K562 (cell line): Measurements from ENCODE around the gene ZNF362. TPM values are rescaled to one million over a fixed set of nuclear protein-coding genes. Genes with fewer than 3 reads are reported as not detected.

ENCODE experiments used
- ATAC-seq: fragments of 200-7000 bp; cut with Tn5 transposase; 3 replicates; pipeline ENCODE4 v1.9.1; 2020; ENCODE audit warnings: moderate library complexity
- BruUV-seq: library from RNA; stranded (reverse); fragments of 400-500 nt; replicated peaks from 2 replicates; lab custom pipeline; 2021; lab: Mats Ljungman, UMichigan
- CTCF ChIA-PET: fragments of 300-600 bp; formaldehyde crosslinking; extraction: SDS; loops from one replicate; lab custom pipeline; 2021; ENCODE audit warnings: low intra/inter-chr PET ratio; lab: Yijun Ruan, JAX
- POLR2A ChIA-PET: fragments of 300-600, 350-650 bp; sonication (Branson Sonifier 250); formaldehyde crosslinking; extraction: SDS; loops from one replicate; lab custom pipeline; 2021; ENCODE audit warnings: antibody characterized with exemption, inconsistent platforms; lab: Yijun Ruan, JAX
- DNase-seq, 4 experiments: peaks; one replicate each; pipeline versions ENCODE4 v3.0.0 to v3.0.0-alpha.2; 2011 to 2018; ENCODE audit warnings: low spot score in 3 of 4, mixed read lengths in 3 of 4; ENCODE audit errors: extremely low read depth in 1 of 4
- FAIRE-seq: peaks from 2 replicates; lab custom pipeline; 2011; peaks lifted over from hg19 to GRCh38; lab: Jason Lieb, UNC
- H2AFZ ChIP-seq: 2 replicates; pipeline ENCODE4 v1.6.0; 2011; ENCODE audit warnings: low read depth, low read length, control low read depth, inconsistent platforms
- H3K27ac ChIP-seq: fragments of 200-600 bp; 3 replicates; pipeline ENCODE4 v1.8.0; 2011; ENCODE audit warnings: low read depth, mild to moderate bottlenecking, control low read depth, inconsistent platforms, low read length, moderate library complexity, mixed read lengths; ENCODE audit errors: extremely low read depth
- H3K27me3 ChIP-seq, 2 experiments: fragments of 300-600 bp in 1 of 2; 2 replicates in 1 of 2; 3 replicates in 1 of 2; pipeline versions ENCODE4 v1.6.0 to v1.8.0; 2011; ENCODE audit warnings: inconsistent platforms in 2 of 2, low read length in 2 of 2, mild to moderate bottlenecking in 1 of 2, mixed read lengths in 1 of 2, moderate library complexity in 1 of 2; ENCODE audit not compliant: control insufficient read depth in 2 of 2, insufficient read depth in 2 of 2
- H3K36me3 ChIP-seq: fragments of 300-600 bp; 3 replicates; pipeline ENCODE4 v1.8.0; 2011; ENCODE audit warnings: mild to moderate bottlenecking, low read length, inconsistent platforms; ENCODE audit not compliant: control insufficient read depth, insufficient read depth
- H3K4me1 ChIP-seq, 2 experiments: fragments of 200-600 bp in 1 of 2; replicated peaks in 1 of 2; 2 replicates in 1 of 2; 3 replicates in 1 of 2; pipeline versions ENCODE4 v1.5.1 to v1.8.0; 2011; ENCODE audit warnings: inconsistent platforms in 2 of 2, low read length in 2 of 2, mild to moderate bottlenecking in 1 of 2, mixed read lengths in 1 of 2, moderate library complexity in 1 of 2; ENCODE audit not compliant: control insufficient read depth in 2 of 2, insufficient read depth in 2 of 2
- H3K4me2 ChIP-seq: 2 replicates; pipeline ENCODE4 v1.6.1; 2011; ENCODE audit warnings: low read length, control low read depth, inconsistent platforms, mixed read lengths; ENCODE audit not compliant: insufficient read depth
- H3K4me3 ChIP-seq: fragments of 200-600 bp; sonication (generic), shearing (Covaris generic); 2 replicates; pipeline ENCODE4 v1.5.1; 2016; ENCODE audit warnings: control low read depth, inconsistent platforms
- H3K79me2 ChIP-seq: fragments of 200-600 bp; 3 replicates; pipeline ENCODE4 v1.8.0; 2011; ENCODE audit warnings: low read length, inconsistent platforms; ENCODE audit not compliant: control insufficient read depth, insufficient read depth
- H3K9ac ChIP-seq, 2 experiments: 2 replicates each; pipeline versions ENCODE4 v1.6.0 to v1.6.1; 2011; ENCODE audit warnings: low read depth in 2 of 2, low read length in 2 of 2, control low read depth in 1 of 2, inconsistent platforms in 1 of 2, mild to moderate bottlenecking in 1 of 2, mixed read lengths in 1 of 2; ENCODE audit not compliant: insufficient read depth in 1 of 2
- H3K9me1 ChIP-seq: one replicate; pipeline ENCODE4 v1.6.0; 2011; ENCODE audit warnings: inconsistent platforms, mild to moderate bottlenecking, low read length, moderate library complexity; ENCODE audit not compliant: control insufficient read depth, insufficient read depth
- H3K9me3 ChIP-seq: replicated peaks from 2 replicates; pipeline ENCODE4 v1.5.1; 2011; ENCODE audit warnings: low read depth, low read length, inconsistent platforms; ENCODE audit not compliant: control insufficient read depth, insufficient read depth
- H4K20me1 ChIP-seq: replicated peaks from 2 replicates; pipeline ENCODE4 v1.6.1; 2011; ENCODE audit warnings: low read length, inconsistent platforms, mixed read lengths; ENCODE audit not compliant: control insufficient read depth, insufficient read depth
- ERF ChIP-seq: fragments of 450-650 bp; formaldehyde crosslinking; IDR thresholded peaks from 2 replicates; pipeline ENCODE4 v1.4.0; 2020; ENCODE audit warnings: mild to moderate bottlenecking, mixed read lengths
- SREBF1 ChIP-seq: fragments of 150-350 bp; IDR thresholded peaks from 2 replicates; pipeline ENCODE4 v1.6.1; 2014; ENCODE audit warnings: antibody characterized with exemption, low read depth, low read length, borderline replicate concordance
- WGBS: fragments of 100-300 bp; shearing (Covaris generic); methylation state at CpG from one replicate; pipeline ENCODE4 v1.1.6; 2016; ENCODE audit warnings: low coverage, mixed read lengths; ENCODE audit not compliant: insufficient coverage; ENCODE audit errors: missing lambda C conversion rate; 5-methylcytosine and 5-hydroxymethylcytosine counted together
- in situ Hi-C: fragments of 300-500 bp; cut with MboI; formaldehyde crosslinking; loops from 4 replicates; pipeline ENCODE4 v1.15.0; 2018; ENCODE audit warnings: inconsistent platforms, mixed read lengths
- intact Hi-C: fragments of 100-400 bp; cut with micrococcal nuclease; formaldehyde crosslinking; loops from 2 replicates; pipeline ENCODE4 v1.14.2; 2022
- polyA plus RNA-seq, 8 experiments: library from polyadenylated mRNA; depleted of rRNA in 4 of 8; stranded (reverse) in 5 of 8; unstranded in 3 of 8; fragments of >200 nt; fragmentation: Nextera tagmentation in 2 of 8; fragmentation: Illumina TruSeq in 1 of 8; extraction: Ambion mirVana in 2 of 8; extraction: Trizol in 1 of 8; gene quantifications; 2 replicates each; pipeline versions ENCODE4 v1.2.1 to v1.2.3, GENCODE V29; 2011 to 2014; ENCODE audit warnings: inconsistent platforms in 1 of 8, missing spikeins in 1 of 8
- total RNA-seq, 7 experiments: library from RNA; depleted of rRNA in 6 of 7; stranded (reverse); fragments of >200 nt in 6 of 7; fragmentation: Illumina TruSeq in 2 of 7; extraction: Trizol in 2 of 7; gene quantifications; 2 replicates each; pipeline versions ENCODE4 v1.2.1 to v1.2.3, GENCODE V29; 2011 to 2021; ENCODE audit warnings: low replicate concordance in 1 of 7
- TF ChIP-seq, protein P1 (sequence below): sonication (generic); formaldehyde crosslinking; IDR thresholded peaks from 2 replicates; pipeline ENCODE4 v1.8.1; 2023; ENCODE audit warnings: mild to moderate bottlenecking, missing genetic modification reagents
- TF ChIP-seq, protein P2 (sequence below): fragments of 450-650 bp; IDR thresholded peaks from 2 replicates; pipeline ENCODE4 v1.6.1; 2016; ENCODE audit warnings: borderline replicate concordance

ZNF362 gene
- total and polyA plus RNA-seq, 9 of the 15 experiments (the other 6 are each of a cell fraction or from before 2014, with no cell fraction given) = 0.01 to 1.1 (median 0.35) TPM; not detected in 1

DNA sequence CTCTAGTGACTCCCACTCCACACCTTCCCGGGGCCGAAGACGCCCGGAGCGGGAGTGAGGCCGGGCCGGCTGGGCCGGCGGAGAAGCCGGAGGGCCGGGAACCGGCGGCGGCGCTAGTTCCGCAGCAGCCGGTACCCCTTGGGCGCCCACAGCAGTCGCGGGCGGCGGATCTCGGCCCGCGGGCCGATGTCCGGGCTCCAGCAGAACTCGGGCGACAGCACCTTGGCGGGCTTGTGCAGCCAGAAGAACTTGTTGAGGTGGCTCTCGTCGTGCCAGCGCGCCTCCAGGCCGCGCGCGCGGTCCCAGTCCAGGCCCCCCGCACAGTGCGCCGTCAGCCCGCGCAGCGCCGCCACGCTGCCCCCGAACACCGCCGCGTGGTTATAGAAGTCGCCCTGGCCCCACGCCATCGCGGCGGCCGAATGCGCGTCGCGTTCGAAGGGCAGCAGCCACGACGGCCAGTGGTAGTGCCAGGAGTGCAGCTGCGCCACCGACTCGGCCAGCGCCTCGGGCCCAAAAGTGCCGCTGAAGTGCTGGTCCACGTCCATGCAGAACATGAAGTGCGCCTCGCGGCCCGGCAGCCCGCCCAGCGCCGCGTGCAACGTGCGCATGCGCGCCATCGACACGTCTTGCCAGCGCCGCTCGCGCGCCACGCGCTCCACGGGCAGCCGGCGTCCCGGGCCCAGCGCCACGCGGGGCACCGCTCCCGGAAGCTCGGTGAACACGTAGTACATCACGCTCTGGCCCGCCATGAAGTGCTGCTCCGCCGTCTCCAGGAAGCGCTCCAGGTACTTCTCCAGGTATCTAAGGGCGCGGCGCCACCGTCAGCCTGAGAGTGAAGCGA is 50.6 kb downstream of the ZNF362 start:
- no peak for ATAC-seq
- no peak for FAIRE-seq
- CTCF ChIA-PET = no interaction called here

More for the DNA sequence above, 50.6 kb downstream of the ZNF362 start:
- no peak for DNase-seq
- in situ Hi-C loops (no loop called here), intact Hi-C loops (no loop called here)
- Histone ChIP-seq H3K4me1 (peaks cover 0 to 11% of the 10 kb centered on the region in 2 experiments; a peak in 1 of 5 replicates), H3K27me3 (peaks cover 19 to 49% of the 10 kb centered on the region in 2 experiments), H4K20me1 (no peaks in the 10 kb centered on the region), H3K9me3 (no peaks in the 10 kb centered on the region), H3K9me1 (no peaks in the 10 kb centered on the region), H3K4me3 (no peak overlapping the region), H3K79me2 (no peaks in the 10 kb centered on the region), H2AFZ (no peak overlapping the region), H3K36me3 (no peaks in the 10 kb centered on the region), H3K4me2 (no peak overlapping the region), H3K27ac (no peak overlapping the region), H3K9ac (no peak overlapping the region)
- no TSS peak for BruUV-seq
- POLR2A ChIA-PET = interaction anchor here (1.1 kb wide), 1 partner anchor 32 kb away, joined by 3 read pairs; no protein-coding TSS in a partner anchor
- TF ChIP-seq ERF (CRISPR knock-in tag) (no peak), SREBF1 (no peak)
- TF ChIP-seq, protein P1, sequence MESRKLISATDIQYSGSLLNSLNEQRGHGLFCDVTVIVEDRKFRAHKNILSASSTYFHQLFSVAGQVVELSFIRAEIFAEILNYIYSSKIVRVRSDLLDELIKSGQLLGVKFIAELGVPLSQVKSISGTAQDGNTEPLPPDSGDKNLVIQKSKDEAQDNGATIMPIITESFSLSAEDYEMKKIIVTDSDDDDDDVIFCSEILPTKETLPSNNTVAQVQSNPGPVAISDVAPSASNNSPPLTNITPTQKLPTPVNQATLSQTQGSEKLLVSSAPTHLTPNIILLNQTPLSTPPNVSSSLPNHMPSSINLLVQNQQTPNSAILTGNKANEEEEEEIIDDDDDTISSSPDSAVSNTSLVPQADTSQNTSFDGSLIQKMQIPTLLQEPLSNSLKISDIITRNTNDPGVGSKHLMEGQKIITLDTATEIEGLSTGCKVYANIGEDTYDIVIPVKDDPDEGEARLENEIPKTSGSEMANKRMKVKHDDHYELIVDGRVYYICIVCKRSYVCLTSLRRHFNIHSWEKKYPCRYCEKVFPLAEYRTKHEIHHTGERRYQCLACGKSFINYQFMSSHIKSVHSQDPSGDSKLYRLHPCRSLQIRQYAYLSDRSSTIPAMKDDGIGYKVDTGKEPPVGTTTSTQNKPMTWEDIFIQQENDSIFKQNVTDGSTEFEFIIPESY (CRISPR knock-in tag) = peak; percentile 71; the same call in 1 of the 2 replicates
- TF ChIP-seq, protein P2, sequence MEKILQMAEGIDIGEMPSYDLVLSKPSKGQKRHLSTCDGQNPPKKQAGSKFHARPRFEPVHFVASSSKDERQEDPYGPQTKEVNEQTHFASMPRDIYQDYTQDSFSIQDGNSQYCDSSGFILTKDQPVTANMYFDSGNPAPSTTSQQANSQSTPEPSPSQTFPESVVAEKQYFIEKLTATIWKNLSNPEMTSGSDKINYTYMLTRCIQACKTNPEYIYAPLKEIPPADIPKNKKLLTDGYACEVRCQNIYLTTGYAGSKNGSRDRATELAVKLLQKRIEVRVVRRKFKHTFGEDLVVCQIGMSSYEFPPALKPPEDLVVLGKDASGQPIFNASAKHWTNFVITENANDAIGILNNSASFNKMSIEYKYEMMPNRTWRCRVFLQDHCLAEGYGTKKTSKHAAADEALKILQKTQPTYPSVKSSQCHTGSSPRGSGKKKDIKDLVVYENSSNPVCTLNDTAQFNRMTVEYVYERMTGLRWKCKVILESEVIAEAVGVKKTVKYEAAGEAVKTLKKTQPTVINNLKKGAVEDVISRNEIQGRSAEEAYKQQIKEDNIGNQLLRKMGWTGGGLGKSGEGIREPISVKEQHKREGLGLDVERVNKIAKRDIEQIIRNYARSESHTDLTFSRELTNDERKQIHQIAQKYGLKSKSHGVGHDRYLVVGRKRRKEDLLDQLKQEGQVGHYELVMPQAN = no peak
- 83% methylated on average over 53 of the region's 113 CpGs for WGBS
